K562 (cell line): Measurements from ENCODE around the gene SLC25A34. TPM values are rescaled to one million over a fixed set of nuclear protein-coding genes. Genes with fewer than 3 reads are reported as not detected.
A peak's percentile ranks its signal among the peaks of the same experiment; 100 is the strongest.

ENCODE experiments used
- ATAC-seq: fragments of 200-7000 bp; cut with Tn5 transposase; 3 replicates; pipeline ENCODE4 v1.9.1; 2020; ENCODE audit warnings: moderate library complexity
- BruUV-seq: library from RNA; stranded (reverse); fragments of 400-500 nt; replicated peaks from 2 replicates; lab custom pipeline; 2021; lab: Mats Ljungman, UMichigan
- CTCF ChIA-PET: fragments of 300-600 bp; formaldehyde crosslinking; extraction: SDS; loops from one replicate; lab custom pipeline; 2021; ENCODE audit warnings: low intra/inter-chr PET ratio; lab: Yijun Ruan, JAX
- POLR2A ChIA-PET: fragments of 300-600, 350-650 bp; sonication (Branson Sonifier 250); formaldehyde crosslinking; extraction: SDS; loops from one replicate; lab custom pipeline; 2021; ENCODE audit warnings: antibody characterized with exemption, inconsistent platforms; lab: Yijun Ruan, JAX
- DNase-seq, 4 experiments: peaks; one replicate each; pipeline versions ENCODE4 v3.0.0 to v3.0.0-alpha.2; 2011 to 2018; ENCODE audit warnings: low spot score in 3 of 4, mixed read lengths in 3 of 4; ENCODE audit errors: extremely low read depth in 1 of 4
- FAIRE-seq: peaks from 2 replicates; lab custom pipeline; 2011; peaks lifted over from hg19 to GRCh38; lab: Jason Lieb, UNC
- H2AFZ ChIP-seq: 2 replicates; pipeline ENCODE4 v1.6.0; 2011; ENCODE audit warnings: low read depth, low read length, control low read depth, inconsistent platforms
- H3K27ac ChIP-seq: fragments of 200-600 bp; 3 replicates; pipeline ENCODE4 v1.8.0; 2011; ENCODE audit warnings: low read depth, mild to moderate bottlenecking, control low read depth, inconsistent platforms, low read length, moderate library complexity, mixed read lengths; ENCODE audit errors: extremely low read depth
- H3K27me3 ChIP-seq, 2 experiments: fragments of 300-600 bp in 1 of 2; 2 replicates in 1 of 2; 3 replicates in 1 of 2; pipeline versions ENCODE4 v1.6.0 to v1.8.0; 2011; ENCODE audit warnings: inconsistent platforms in 2 of 2, low read length in 2 of 2, mild to moderate bottlenecking in 1 of 2, mixed read lengths in 1 of 2, moderate library complexity in 1 of 2; ENCODE audit not compliant: control insufficient read depth in 2 of 2, insufficient read depth in 2 of 2
- H3K36me3 ChIP-seq: fragments of 300-600 bp; 3 replicates; pipeline ENCODE4 v1.8.0; 2011; ENCODE audit warnings: mild to moderate bottlenecking, low read length, inconsistent platforms; ENCODE audit not compliant: control insufficient read depth, insufficient read depth
- H3K4me1 ChIP-seq, 2 experiments: fragments of 200-600 bp in 1 of 2; replicated peaks in 1 of 2; 2 replicates in 1 of 2; 3 replicates in 1 of 2; pipeline versions ENCODE4 v1.5.1 to v1.8.0; 2011; ENCODE audit warnings: inconsistent platforms in 2 of 2, low read length in 2 of 2, mild to moderate bottlenecking in 1 of 2, mixed read lengths in 1 of 2, moderate library complexity in 1 of 2; ENCODE audit not compliant: control insufficient read depth in 2 of 2, insufficient read depth in 2 of 2
- H3K4me2 ChIP-seq: 2 replicates; pipeline ENCODE4 v1.6.1; 2011; ENCODE audit warnings: low read length, control low read depth, inconsistent platforms, mixed read lengths; ENCODE audit not compliant: insufficient read depth
- H3K4me3 ChIP-seq: fragments of 200-600 bp; sonication (generic), shearing (Covaris generic); 2 replicates; pipeline ENCODE4 v1.5.1; 2016; ENCODE audit warnings: control low read depth, inconsistent platforms
- H3K79me2 ChIP-seq: fragments of 200-600 bp; 3 replicates; pipeline ENCODE4 v1.8.0; 2011; ENCODE audit warnings: low read length, inconsistent platforms; ENCODE audit not compliant: control insufficient read depth, insufficient read depth
- H3K9ac ChIP-seq, 2 experiments: 2 replicates each; pipeline versions ENCODE4 v1.6.0 to v1.6.1; 2011; ENCODE audit warnings: low read depth in 2 of 2, low read length in 2 of 2, control low read depth in 1 of 2, inconsistent platforms in 1 of 2, mild to moderate bottlenecking in 1 of 2, mixed read lengths in 1 of 2; ENCODE audit not compliant: insufficient read depth in 1 of 2
- H3K9me1 ChIP-seq: one replicate; pipeline ENCODE4 v1.6.0; 2011; ENCODE audit warnings: inconsistent platforms, mild to moderate bottlenecking, low read length, moderate library complexity; ENCODE audit not compliant: control insufficient read depth, insufficient read depth
- H3K9me3 ChIP-seq: replicated peaks from 2 replicates; pipeline ENCODE4 v1.5.1; 2011; ENCODE audit warnings: low read depth, low read length, inconsistent platforms; ENCODE audit not compliant: control insufficient read depth, insufficient read depth
- H4K20me1 ChIP-seq: replicated peaks from 2 replicates; pipeline ENCODE4 v1.6.1; 2011; ENCODE audit warnings: low read length, inconsistent platforms, mixed read lengths; ENCODE audit not compliant: control insufficient read depth, insufficient read depth
- ESRRB ChIP-seq: fragments of 250-450 bp; sonication (Bioruptor Pico); IDR thresholded peaks from 2 replicates; pipeline ENCODE4 v1.5.0; 2020; ENCODE audit warnings: mild to moderate bottlenecking, moderate library complexity, borderline replicate concordance
- NR2C1 ChIP-seq, 2 experiments: fragments of 450-650 bp; IDR thresholded peaks; 2 replicates each; pipeline ENCODE4 v1.6.1; 2017; ENCODE audit warnings: mild to moderate bottlenecking in 2 of 2, antibody characterized with exemption in 1 of 2, inconsistent platforms in 1 of 2, missing compliant biosample characterization in 1 of 2, missing genetic modification characterization in 1 of 2
- ZNF717 ChIP-seq: fragments of 250-450 bp; sonication (Bioruptor Pico); IDR thresholded peaks from 2 replicates; pipeline ENCODE4 v1.5.0; 2021
- WGBS: fragments of 100-300 bp; shearing (Covaris generic); methylation state at CpG from one replicate; pipeline ENCODE4 v1.1.6; 2016; ENCODE audit warnings: low coverage, mixed read lengths; ENCODE audit not compliant: insufficient coverage; ENCODE audit errors: missing lambda C conversion rate; 5-methylcytosine and 5-hydroxymethylcytosine counted together
- in situ Hi-C: fragments of 300-500 bp; cut with MboI; formaldehyde crosslinking; loops from 4 replicates; pipeline ENCODE4 v1.15.0; 2018; ENCODE audit warnings: inconsistent platforms, mixed read lengths
- intact Hi-C: fragments of 100-400 bp; cut with micrococcal nuclease; formaldehyde crosslinking; loops from 2 replicates; pipeline ENCODE4 v1.14.2; 2022
- polyA plus RNA-seq, 8 experiments: library from polyadenylated mRNA; depleted of rRNA in 4 of 8; stranded (reverse) in 5 of 8; unstranded in 3 of 8; fragments of >200 nt; fragmentation: Nextera tagmentation in 2 of 8; fragmentation: Illumina TruSeq in 1 of 8; extraction: Ambion mirVana in 2 of 8; extraction: Trizol in 1 of 8; gene quantifications; 2 replicates each; pipeline versions ENCODE4 v1.2.1 to v1.2.3, GENCODE V29; 2011 to 2014; ENCODE audit warnings: inconsistent platforms in 1 of 8, missing spikeins in 1 of 8
- total RNA-seq, 7 experiments: library from RNA; depleted of rRNA in 6 of 7; stranded (reverse); fragments of >200 nt in 6 of 7; fragmentation: Illumina TruSeq in 2 of 7; extraction: Trizol in 2 of 7; gene quantifications; 2 replicates each; pipeline versions ENCODE4 v1.2.1 to v1.2.3, GENCODE V29; 2011 to 2021; ENCODE audit warnings: low replicate concordance in 1 of 7
- TF ChIP-seq, protein P1 (sequence below): IDR thresholded peaks from 2 replicates; pipeline ENCODE4 v1.6.1; 2016; ENCODE audit warnings: missing genetic modification characterization, missing compliant biosample characterization
- TF ChIP-seq, protein P2 (sequence below): sonication (generic); formaldehyde crosslinking; IDR thresholded peaks from 2 replicates; pipeline ENCODE4 v1.8.0; 2022; ENCODE audit warnings: missing genetic modification reagents, mild to moderate bottlenecking, moderate library complexity, borderline replicate concordance

Gene SLC25A34
- total and polyA plus RNA-seq, 9 of the 15 experiments (the other 6 are each of a cell fraction or from before 2014, with no cell fraction given): 0.01 to 0.57 (median 0.16) TPM

DNA sequence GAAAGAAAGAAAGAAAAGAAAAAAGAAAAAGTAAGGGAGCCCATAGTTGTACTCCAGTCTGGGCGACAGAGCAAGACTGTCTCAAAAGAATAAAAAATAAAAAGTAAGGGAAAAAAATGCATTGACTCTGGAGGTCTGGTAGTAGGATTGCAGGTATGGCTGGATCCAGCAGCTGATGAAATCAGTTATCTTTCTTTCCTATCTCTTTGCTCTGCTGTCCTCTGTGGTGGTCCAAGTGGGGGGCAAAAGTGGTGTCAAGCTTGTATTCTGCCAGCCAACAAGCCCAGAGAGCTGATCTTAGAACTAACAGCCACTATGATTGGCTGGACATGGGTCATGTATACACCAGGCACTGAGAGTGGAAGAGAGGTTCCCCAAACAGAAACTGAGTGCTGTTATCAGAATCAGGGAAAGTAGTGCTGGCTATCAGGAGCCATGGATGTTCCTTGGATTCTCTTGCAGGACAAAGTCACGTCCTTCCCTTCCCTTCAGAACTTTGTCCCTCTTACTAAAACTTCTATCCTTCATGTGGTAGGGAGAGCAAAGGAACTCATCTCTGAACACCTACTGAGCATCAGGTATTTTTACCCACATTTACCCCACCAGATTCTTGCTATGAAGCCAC is 19.1 kb downstream of the SLC25A34 start (continued):
- TF ChIP-seq, protein P1, sequence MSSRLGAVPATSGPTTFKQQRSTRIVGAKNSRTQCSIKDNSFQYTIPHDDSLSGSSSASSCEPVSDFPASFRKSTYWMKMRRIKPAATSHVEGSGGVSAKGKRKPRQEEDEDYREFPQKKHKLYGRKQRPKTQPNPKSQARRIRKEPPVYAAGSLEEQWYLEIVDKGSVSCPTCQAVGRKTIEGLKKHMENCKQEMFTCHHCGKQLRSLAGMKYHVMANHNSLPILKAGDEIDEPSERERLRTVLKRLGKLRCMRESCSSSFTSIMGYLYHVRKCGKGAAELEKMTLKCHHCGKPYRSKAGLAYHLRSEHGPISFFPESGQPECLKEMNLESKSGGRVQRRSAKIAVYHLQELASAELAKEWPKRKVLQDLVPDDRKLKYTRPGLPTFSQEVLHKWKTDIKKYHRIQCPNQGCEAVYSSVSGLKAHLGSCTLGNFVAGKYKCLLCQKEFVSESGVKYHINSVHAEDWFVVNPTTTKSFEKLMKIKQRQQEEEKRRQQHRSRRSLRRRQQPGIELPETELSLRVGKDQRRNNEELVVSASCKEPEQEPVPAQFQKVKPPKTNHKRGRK (tag): peak; percentile 47; the same call in 1 of the 2 replicates
- TF ChIP-seq, all 486 proteins: peak for 7

DNA sequence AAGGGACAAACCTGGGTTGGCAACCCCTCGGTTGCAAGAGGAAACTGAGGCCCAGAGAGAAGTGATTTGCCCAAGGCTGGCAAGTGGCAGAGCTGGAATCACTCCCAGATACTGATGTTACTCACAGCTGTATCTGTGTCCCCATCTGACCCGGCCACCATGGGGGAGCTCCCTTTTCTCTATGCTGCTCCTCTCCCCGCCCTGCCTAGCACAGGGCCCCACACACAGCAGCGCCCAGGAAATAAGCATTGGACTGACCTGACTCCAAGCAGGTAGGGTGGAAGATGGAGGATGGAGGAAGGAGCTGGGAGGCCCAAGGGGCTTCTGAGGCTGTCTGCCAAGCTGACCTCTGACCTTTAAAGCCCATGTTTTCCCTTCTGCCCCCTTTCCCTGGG is 19.6 kb downstream of the SLC25A34 start:
- CTCF ChIA-PET: no interaction called here

More for the DNA sequence above, 19.6 kb downstream of the SLC25A34 start:
- Histone ChIP-seq H3K4me3 (no peak overlapping the region), H4K20me1 (peaks cover 9% of the 10 kb centered on the region), H3K27me3 (peaks cover 22 to 44% of the 10 kb centered on the region in 2 experiments; a peak in 4 of 5 replicates), H3K79me2 (no peaks in the 10 kb centered on the region), H3K27ac (no peak overlapping the region), H3K4me1 (peaks cover 2 to 30% of the 10 kb centered on the region in 2 experiments; a peak in 2 of 5 replicates), H3K9me1 (no peaks in the 10 kb centered on the region), H3K9ac (no peak overlapping the region; a peak in 1 of 4 replicates), H3K4me2 (no peak overlapping the region), H3K36me3 (no peaks in the 10 kb centered on the region), H2AFZ (no peak overlapping the region), H3K9me3 (no peaks in the 10 kb centered on the region)
- no peak for DNase-seq
- POLR2A ChIA-PET: interaction anchor here (1.4 kb wide), 1 partner anchor 9 kb away, joined by 6 read pairs; no protein-coding TSS in a partner anchor
- BruUV-seq: no TSS peak
- FAIRE-seq: no peak
- WGBS: 4% methylated on average over 4 of the region's 4 CpGs
- in situ Hi-C loops: no loop called here
- intact Hi-C loops: no loop called here
- peak; percentile 43; the same call in 2 of the 3 replicates for ATAC-seq
- TF ChIP-seq, protein P2, sequence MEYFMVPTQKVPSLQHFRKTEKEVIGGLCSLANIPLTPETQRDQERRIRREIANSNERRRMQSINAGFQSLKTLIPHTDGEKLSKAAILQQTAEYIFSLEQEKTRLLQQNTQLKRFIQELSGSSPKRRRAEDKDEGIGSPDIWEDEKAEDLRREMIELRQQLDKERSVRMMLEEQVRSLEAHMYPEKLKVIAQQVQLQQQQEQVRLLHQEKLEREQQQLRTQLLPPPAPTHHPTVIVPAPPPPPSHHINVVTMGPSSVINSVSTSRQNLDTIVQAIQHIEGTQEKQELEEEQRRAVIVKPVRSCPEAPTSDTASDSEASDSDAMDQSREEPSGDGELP (CRISPR knock-in tag): peak; percentile 53; the same call in 1 of the 2 replicates
- TF ChIP-seq ESRRB (no peak), NR2C1 (IDR thresholded peaks at IDR 0.05) (peak; percentile 44), NR2C1 (tag; IDR thresholded peaks at IDR 0.05) (peak; percentile 57; the same call in 1 of the 2 replicates), ZNF717 (CRISPR knock-in tag) (no peak)
